ENCODE measurements around the gene SAP130.

SAP130 gene

GRCh38 chr2:127893494-127893893, 134.4 kb downstream of the SAP130 start:
- no peak for DNase-seq (ENCODE audit: low spot score)

- DNase-seq (ENCODE audit: low spot score): no peak
Observed at GRCh38 chr2:127893033-127893432, 134.8 kb downstream of the SAP130 start.

DNA sequence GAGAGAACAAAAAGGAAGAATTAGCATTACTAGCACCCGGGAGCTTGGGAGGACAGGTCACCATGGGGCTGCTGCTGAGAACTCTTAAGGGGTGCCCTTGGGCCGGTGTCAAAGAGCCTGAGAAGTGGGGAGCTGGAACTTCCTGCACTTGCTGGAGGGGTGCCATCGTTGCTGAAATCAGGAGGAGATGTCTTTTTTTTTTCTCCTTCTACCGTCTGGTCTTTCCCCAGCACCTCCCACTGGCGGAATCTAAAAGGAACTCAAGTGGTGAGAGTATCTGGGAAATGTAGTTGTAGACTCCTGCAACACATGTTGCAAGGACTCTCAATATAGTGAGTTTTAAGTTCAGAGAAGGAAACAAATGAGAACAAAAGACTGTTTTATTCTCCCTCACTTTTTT, 136.0 kb downstream of the SAP130 start:
- no peak for DNase-seq (ENCODE audit: low spot score)
